Suppressor macrophage treated with lipopolysaccharide for 4 hours (primary cell): Measurements from ENCODE around the gene FOXD1.
"Not testable (repeated sequence)": the region's sequence is repeated elsewhere in the genome, so short reads cannot be mapped to it uniquely, and the experiment has no call there.

Source experiments
- DNase-seq: peaks from one replicate; pipeline ENCODE4 v3.0.0-alpha.2; 2020

Gene FOXD1

GRCh38 chr5:73448463-73449136 lies at the start of gene FOXD1:
Gene FOXD1, minus strand, starts transcription at chr5:73448777. Its CDS starts 415 bp downstream, at chr5:73448362.
- DNase-seq = peak; percentile 74

- DNase-seq = no peak
Observed at GRCh38 chr5:73497497-73498056, 49.0 kb upstream of the FOXD1 start.

GRCh38 chr5:73496984-73497457 lies 48.4 kb upstream of the FOXD1 start:
- peak; percentile 19 for DNase-seq

- no peak for DNase-seq
Observed at GRCh38 chr5:73495772-73496335, 47.3 kb upstream of the FOXD1 start.

- DNase-seq = no peak
Observed at GRCh38 chr5:73494721-73495120, 46.1 kb upstream of the FOXD1 start.

- no peak for DNase-seq
Observed at GRCh38 chr5:73493421-73493820, 44.8 kb upstream of the FOXD1 start.

GRCh38 chr5:73491155-73491554 lies 42.6 kb upstream of the FOXD1 start:
- no peak for DNase-seq

- no peak for DNase-seq
Observed at GRCh38 chr5:73490088-73490487, 41.5 kb upstream of the FOXD1 start.

- no peak for DNase-seq
Observed at GRCh38 chr5:73488806-73489205, 40.2 kb upstream of the FOXD1 start.

- no peak for DNase-seq
Observed at GRCh38 chr5:73487815-73488214, 39.2 kb upstream of the FOXD1 start.

GRCh38 chr5:73487257-73487656 lies 38.7 kb upstream of the FOXD1 start:
- DNase-seq = not testable (repeated sequence)

- no peak for DNase-seq
Observed at GRCh38 chr5:73486119-73486899, 37.7 kb upstream of the FOXD1 start.

- no peak for DNase-seq
Observed at GRCh38 chr5:73485715-73486114, 37.1 kb upstream of the FOXD1 start.

- DNase-seq = no peak
Observed at GRCh38 chr5:73484511-73484910, 35.9 kb upstream of the FOXD1 start.

- no peak for DNase-seq
Observed at GRCh38 chr5:73483676-73484075, 35.1 kb upstream of the FOXD1 start.

- no peak for DNase-seq
Observed at GRCh38 chr5:73482383-73483136, 34.0 kb upstream of the FOXD1 start.

- DNase-seq = no peak
Observed at GRCh38 chr5:73480500-73480899, 31.9 kb upstream of the FOXD1 start.

GRCh38 chr5:73472116-73472515 lies 23.5 kb upstream of the FOXD1 start:
- no peak for DNase-seq

GRCh38 chr5:73471654-73472053 lies 23.1 kb upstream of the FOXD1 start:
- no peak for DNase-seq

- DNase-seq = no peak
Observed at GRCh38 chr5:73469878-73470277, 21.3 kb upstream of the FOXD1 start.

GRCh38 chr5:73468638-73469037 lies 20.1 kb upstream of the FOXD1 start:
- not testable (repeated sequence) for DNase-seq

- no peak for DNase-seq
Observed at GRCh38 chr5:73464016-73464745, 15.6 kb upstream of the FOXD1 start.
